Jurkat, Clone E6-1 (cell line): ENCODE measurements around the gene KIAA0586.
"Not testable (repeated sequence)": the region's sequence is repeated elsewhere in the genome, so short reads cannot be mapped to it uniquely, and the experiment has no call there.

ENCODE experiments used
- DNase-seq: peaks from one replicate; pipeline ENCODE4 v3.0.0-alpha.2; 2011; ENCODE audit warnings: low read depth, low spot score
- H3K4me3 ChIP-seq: 2 replicates; pipeline ENCODE4 v1.5.1; 2011; ENCODE audit warnings: mild to moderate bottlenecking, low read length, control low read depth, moderate library complexity

The KIAA0586 gene

GRCh38 chr14:58574623-58575022 is 147.1 kb downstream of the KIAA0586 start:
- H3K4me3 ChIP-seq: no peak overlapping the region

GRCh38 chr14:58575956-58576355 is 148.4 kb downstream of the KIAA0586 start:
- H3K4me3 ChIP-seq: no peak overlapping the region
- no peak for DNase-seq

More at GRCh38 chr14:58574623-58575022, 147.1 kb downstream of the KIAA0586 start:
- no peak for DNase-seq

GRCh38 chr14:58580035-58580434 is 152.5 kb downstream of the KIAA0586 start:
- not testable (repeated sequence) for H3K4me3 ChIP-seq, DNase-seq

DNA sequence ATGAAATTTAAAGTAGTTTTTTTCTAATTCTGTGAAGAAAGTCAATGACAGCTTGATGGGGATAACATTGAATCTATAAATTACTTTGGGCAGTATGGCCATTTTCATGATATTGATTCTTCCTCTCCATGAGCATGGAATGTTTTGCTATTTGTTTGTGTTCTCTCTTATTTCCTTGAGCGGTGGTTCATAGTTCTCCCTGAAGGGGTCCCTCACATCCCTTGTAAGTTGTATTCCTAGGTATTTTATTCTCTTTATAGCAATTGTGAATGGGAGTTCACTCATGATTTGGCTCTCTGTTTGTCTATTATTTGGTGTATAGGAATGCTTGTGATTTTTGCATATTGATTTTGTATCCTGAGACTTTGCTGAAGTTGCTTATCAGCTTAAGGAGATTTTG is 153.9 kb downstream of the KIAA0586 start:
- not testable (repeated sequence) for DNase-seq, H3K4me3 ChIP-seq

DNA sequence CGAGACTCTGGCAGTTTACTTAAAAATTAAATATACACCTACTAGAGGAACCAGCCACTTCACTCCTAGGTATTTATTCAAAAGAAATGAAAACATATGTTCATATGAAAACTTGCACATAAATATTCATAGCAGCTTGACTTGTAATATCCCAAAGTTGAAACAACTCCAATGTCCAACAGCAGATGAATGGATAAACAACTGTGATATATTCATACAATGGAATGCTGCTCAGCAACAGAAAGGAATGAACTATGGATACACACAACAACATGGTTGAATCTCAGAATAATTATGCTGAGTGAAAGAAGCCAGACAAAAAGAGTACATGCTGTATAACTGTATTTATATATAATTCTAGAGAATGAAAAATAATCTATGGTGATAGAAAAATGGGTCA is 156.9 kb downstream of the KIAA0586 start:
- DNase-seq: no peak

GRCh38 chr14:58587271-58587670 is 159.8 kb downstream of the KIAA0586 start:
- H3K4me3 ChIP-seq: no peak overlapping the region
- no peak for DNase-seq

More for the DNA sequence above, 156.9 kb downstream of the KIAA0586 start:
- H3K4me3 ChIP-seq: no peak overlapping the region

DNA sequence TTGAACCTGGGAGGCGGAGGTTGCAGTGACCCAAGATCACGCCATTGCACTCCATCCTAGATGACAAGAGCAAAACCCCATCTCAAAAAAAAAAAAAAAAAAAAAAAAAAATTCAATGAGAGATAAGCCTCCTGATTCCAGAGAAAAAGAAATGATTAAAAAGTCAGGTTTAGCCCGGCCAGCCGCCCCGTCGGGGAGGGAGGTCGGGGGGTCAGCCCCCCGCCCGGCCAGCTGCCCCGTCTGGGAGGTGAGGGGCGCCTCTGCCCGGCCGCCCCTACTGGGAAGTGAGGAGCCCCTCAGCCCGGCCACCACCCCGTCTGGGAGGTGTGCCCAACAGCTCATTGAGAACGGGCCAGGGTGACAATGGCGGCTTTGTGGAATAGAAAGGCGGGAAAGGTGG is 160.8 kb downstream of the KIAA0586 start:
- not testable (repeated sequence) for H3K4me3 ChIP-seq, DNase-seq

DNA sequence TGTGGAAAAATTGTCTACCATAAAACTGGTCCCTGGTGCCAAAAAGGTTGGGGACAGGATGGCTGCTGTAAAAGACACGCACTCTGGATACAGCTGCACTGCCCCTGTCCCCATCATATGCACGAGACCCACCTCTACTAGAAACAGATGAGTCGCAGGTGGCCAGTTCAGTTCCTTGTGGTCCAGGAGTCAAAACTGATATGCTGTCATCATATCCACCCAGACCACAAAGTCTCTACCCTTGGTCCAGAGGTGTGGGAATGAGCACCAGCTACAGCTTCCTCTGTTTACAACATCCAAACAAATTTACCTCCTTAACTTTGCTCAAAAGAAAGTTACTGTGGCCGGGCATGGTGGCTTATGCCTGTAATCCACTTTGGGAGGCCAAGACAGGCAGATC is 166.5 kb downstream of the KIAA0586 start:
- DNase-seq: no peak
- no peak overlapping the region for H3K4me3 ChIP-seq

DNA sequence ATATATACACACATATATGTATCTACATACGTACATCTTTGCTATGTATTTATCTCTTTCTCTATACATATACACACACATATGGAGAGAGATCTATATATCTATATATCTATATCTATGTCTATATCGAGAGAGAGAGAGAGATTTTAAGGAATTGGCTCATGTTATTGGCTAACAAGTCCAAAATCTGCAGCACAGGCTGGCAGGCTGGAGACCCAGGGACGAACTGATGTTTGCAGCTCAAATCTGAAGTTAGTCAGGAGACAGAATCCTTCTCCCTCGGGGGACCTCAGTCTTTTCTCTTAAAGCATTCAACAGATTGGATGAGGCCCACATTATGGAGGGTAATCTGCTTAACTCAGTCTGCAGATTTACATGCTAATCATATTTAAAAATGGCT is 169.5 kb downstream of the KIAA0586 start:
- DNase-seq: no peak
- no peak overlapping the region for H3K4me3 ChIP-seq

- DNase-seq: peak; percentile 87
- no peak overlapping the region for H3K4me3 ChIP-seq
These were observed 170.7 kb downstream of the KIAA0586 start for GRCh38 chr14:58598028-58598803.

DNA sequence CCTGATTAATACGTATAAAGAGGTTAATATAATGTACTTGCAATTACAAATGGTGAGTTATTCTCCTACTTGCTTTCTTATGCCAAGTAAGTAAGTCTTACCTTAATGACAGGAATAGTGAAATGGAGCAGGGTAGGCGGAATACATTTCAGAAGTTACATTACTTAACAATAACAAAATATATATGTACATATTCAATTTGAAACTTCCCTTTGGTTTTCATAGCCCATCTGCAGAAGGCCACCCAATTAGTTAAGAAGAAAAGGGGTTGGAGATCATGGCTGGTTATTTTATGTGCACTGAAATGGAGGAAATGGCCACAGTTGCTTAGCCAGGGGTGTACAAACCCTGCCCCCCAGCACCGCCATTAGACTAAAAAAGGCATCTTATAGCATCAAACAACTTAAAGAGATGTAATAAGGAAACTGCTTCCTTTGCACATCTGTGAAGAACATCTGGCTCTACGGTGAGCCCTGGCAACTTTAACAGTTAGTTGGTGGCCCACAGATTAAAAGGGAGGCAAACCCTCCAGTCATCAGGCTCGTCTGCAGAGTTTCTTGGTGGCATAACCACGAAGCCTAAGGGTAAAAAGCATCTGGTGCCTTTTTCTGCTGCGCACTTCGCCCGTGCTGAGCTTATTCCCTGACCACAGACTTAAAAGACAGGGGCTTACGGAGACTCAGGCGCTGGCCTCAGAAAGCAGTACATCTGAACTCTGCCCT is 171.4 kb downstream of the KIAA0586 start:
- peak; percentile 76 for DNase-seq
- H3K4me3 ChIP-seq: no peak overlapping the region

- DNase-seq: no peak
- no peak overlapping the region for H3K4me3 ChIP-seq
These were observed 172.2 kb downstream of the KIAA0586 start for GRCh38 chr14:58599707-58600106.
